GM12892 (cell line): ENCODE results near the gene PTX4.

Experiments
- POLR2A ChIP-seq: IDR thresholded peaks from 2 replicates; pipeline ENCODE4 v1.6.1; 2011; ENCODE audit warnings: low read depth, low read length, control low read depth
- POLR2AphosphoS5 ChIP-seq: IDR thresholded peaks from 2 replicates; pipeline ENCODE4 v1.6.1; 2011; ENCODE audit warnings: low read depth, low read length, control low read depth
- TAF1 ChIP-seq: IDR thresholded peaks from 2 replicates; pipeline ENCODE4 v1.6.1; 2011; ENCODE audit warnings: low read depth, mild to moderate bottlenecking, control low read depth, low read length, borderline replicate concordance

GRCh38 chr16:1466054-1466453 is 22.7 kb downstream of the PTX4 start:
- TF ChIP-seq POLR2A (no peak), POLR2AphosphoS5 (no peak), TAF1 (no peak)
